Left lung (tissue), 10 donors: ENCODE measurements around the gene PLCB3. TPM values are rescaled to one million over a fixed set of nuclear protein-coding genes. Genes with fewer than 3 reads are reported as not detected.

ENCODE experiments used
- ATAC-seq: fragments of 200-7000 bp; cut with Tn5 transposase; one replicate; pipeline ENCODE4 v1.9.1; 2020; ENCODE audit warnings: moderate library complexity
- DNase-seq, 4 donors: peaks; one replicate each; pipeline ENCODE4 v3.0.0-alpha.2; 2013 to 2020
- H3K27ac ChIP-seq, 2 donors: fragments of 200-600 bp; sonication (generic) in 1 of 2; one replicate each; pipeline versions ENCODE4 v1.5.0 to v1.8.0; 2020 to 2021
- H3K27me3 ChIP-seq, 2 donors: fragments of 200-600 bp; sonication (generic) in 1 of 2; one replicate each; pipeline versions ENCODE4 v1.5.0 to v1.8.0; 2020 to 2021
- H3K36me3 ChIP-seq, 2 donors: fragments of 200-600 bp; sonication (generic) in 1 of 2; one replicate each; pipeline versions ENCODE4 v1.5.0 to v1.8.0; 2020 to 2021
- H3K4me1 ChIP-seq, 2 donors: fragments of 200-600 bp; one replicate each; pipeline ENCODE4 v1.8.0; 2021
- H3K4me3 ChIP-seq, 2 donors: fragments of 200-600 bp; sonication (generic) in 1 of 2; one replicate each; pipeline versions ENCODE4 v1.5.0 to v1.8.0; 2020 to 2021; ENCODE audit warnings: mild to moderate bottlenecking in 1 of 2
- H3K9me3 ChIP-seq, 2 donors: fragments of 200-600 bp; sonication (generic) in 1 of 2; one replicate each; pipeline versions ENCODE4 v1.5.0 to v1.8.0; 2020 to 2021
- intact Hi-C, 2 donors: fragments of 100-400 bp; cut with DNase I; formaldehyde crosslinking; loops; one replicate each; pipeline versions ENCODE4 v1.11.2 to v1.14.2; 2022
- polyA plus RNA-seq, 6 donors: library from polyadenylated mRNA; unstranded; fragments of 120-200 nt; gene quantifications; one replicate each; pipeline ENCODE4 v1.2.1, GENCODE V29; 2013; ENCODE audit not compliant: insufficient read length in 6 of 6
- total RNA-seq, 2 donors: library from RNA; stranded (reverse); fragmentation: NEBNext Ultra II Directional; extraction: Animal tissue kit (Norgen Biotek cat#: 25700); gene quantifications; one replicate each; pipeline ENCODE4 v1.2.1, GENCODE V29; 2021
- TF ChIP-seq, protein P1 (sequence below), 2 donors: fragments of 200-600 bp; sonication (generic) in 1 of 2; IDR thresholded peaks; one replicate each; pipeline versions ENCODE4 v1.5.0 to v1.8.0; 2021; ENCODE audit warnings: antibody characterized with exemption in 2 of 2
- donor health status: DM: no; HTN: yes; CAD: no.
- donor health status: DM: no; HTN: no; CAD: no.

Gene PLCB3
- total and polyA plus RNA-seq, 8 donors = 18.9 to 42.7 (median 21.9) TPM

DNA sequence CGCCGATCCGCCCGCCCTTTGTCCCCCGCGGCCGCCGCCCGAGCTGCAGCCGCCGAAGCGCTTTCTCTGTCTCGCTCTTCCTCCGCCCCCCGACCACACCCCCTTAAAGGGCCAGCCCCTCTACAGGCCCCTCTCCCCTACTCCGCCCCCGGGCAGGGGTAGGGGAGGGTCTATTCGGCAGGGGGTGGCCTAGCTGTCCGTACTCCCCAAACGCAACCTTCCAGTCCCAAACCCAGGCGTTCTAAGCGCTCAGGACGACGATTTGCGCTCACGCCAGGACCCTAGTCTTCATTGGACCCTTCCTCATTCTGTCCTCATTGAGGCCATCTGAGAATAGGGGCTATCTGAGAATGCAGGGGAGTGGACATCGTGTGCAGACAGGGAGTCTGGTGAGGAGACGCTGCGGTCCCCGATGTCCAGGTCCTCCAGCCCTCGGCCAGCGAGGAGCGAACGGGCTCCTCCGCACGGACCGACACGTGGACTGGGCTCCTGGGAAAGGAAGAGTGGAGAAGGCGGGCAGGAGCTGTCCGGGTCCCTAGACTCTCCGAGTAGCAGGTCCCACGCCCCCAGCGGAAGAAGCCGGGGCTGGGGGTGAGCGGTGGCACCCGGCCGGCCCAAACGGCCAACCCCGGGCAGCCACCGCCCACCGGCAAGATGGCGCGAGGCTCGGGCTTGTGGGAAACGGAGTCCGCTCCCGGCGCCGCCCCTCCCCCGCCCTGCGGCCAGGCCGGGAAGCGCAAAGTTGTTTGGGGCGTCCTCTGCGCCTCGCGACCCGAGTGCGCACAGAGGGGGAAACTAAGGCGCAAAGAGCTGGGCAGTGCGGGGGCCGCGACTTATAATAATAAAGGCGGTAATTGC lies 4.2 kb upstream of the PLCB3 start, which contains the start of gene PPP1R14B:
TSS of gene PPP1R14B (minus strand) at position 73 of the 858 bp plus-strand sequence. CDS start 270 bp downstream, outside the sequence.
- TF ChIP-seq, protein P1, sequence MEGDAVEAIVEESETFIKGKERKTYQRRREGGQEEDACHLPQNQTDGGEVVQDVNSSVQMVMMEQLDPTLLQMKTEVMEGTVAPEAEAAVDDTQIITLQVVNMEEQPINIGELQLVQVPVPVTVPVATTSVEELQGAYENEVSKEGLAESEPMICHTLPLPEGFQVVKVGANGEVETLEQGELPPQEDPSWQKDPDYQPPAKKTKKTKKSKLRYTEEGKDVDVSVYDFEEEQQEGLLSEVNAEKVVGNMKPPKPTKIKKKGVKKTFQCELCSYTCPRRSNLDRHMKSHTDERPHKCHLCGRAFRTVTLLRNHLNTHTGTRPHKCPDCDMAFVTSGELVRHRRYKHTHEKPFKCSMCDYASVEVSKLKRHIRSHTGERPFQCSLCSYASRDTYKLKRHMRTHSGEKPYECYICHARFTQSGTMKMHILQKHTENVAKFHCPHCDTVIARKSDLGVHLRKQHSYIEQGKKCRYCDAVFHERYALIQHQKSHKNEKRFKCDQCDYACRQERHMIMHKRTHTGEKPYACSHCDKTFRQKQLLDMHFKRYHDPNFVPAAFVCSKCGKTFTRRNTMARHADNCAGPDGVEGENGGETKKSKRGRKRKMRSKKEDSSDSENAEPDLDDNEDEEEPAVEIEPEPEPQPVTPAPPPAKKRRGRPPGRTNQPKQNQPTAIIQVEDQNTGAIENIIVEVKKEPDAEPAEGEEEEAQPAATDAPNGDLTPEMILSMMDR (IDR thresholded peaks at IDR 0.05) = no peak
- Histone ChIP-seq H3K9me3 (no peaks in the 10 kb centered on the region), H3K4me1 (peaks cover 18 to 64% of the 10 kb centered on the region in 2 donors), H3K27ac (peak within 1 kb of the TSS; percentile 84 to 90), H3K36me3 (peaks cover 0 to 20% of the 10 kb centered on the region in 2 donors), H3K27me3 (no peaks in the 10 kb centered on the region), H3K4me3 (peak within 1 kb of the TSS; percentile 72 to 77)
- DNase-seq = peak; percentile 77 to 96 (median 90)
- ATAC-seq = peak; percentile 78
- intact Hi-C loops = no loop called here

DNA sequence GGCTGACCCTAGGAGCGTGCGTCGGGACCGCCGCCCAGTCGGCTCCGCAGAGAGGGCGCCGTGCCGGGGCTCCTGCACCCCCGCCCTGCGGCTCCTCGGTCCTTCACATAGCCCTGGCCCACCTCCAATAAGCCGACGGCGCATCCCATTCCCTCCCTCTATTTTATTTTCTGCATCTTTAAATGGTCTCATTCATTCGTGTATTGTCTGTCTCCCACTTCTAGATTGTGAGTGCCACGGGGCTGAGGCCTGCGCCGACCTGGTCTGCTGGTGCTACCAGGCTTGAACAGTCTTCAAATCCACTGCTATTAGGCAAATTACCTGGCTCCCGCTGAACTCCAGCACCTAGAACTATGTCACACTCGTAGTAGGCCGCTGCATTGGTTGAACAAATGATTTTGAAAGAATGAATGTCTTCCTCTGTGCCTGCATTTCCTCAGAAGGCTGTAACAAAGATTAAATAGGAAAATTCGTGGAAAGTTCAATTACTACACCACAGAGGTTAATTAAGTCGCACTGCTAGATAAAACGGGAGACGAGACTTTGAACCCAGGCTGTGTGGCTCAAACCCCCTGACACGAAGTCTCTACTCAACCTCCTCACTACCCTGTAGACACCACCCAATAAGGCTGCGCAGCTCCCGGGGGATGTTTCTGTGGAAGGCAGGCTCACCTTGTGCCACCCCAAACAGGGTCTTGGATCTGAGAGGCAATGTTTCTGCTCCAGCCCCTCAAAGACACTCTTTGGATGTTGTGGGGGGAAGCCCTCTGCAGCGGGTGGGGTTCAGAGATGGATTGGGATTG lies 3.4 kb upstream of the PLCB3 start:
- intact Hi-C loops = no loop called here
- peak overlapping the region; percentile 56 to 77 for H3K4me3 ChIP-seq
- DNase-seq (no peak), ATAC-seq (peak; percentile 0)
- peak overlapping the region; percentile 84 to 90 for H3K27ac ChIP-seq
- TF ChIP-seq, protein P1 (IDR thresholded peaks at IDR 0.05) = no peak
- peaks cover 0 to 15% of the 10 kb centered on the region in 2 donors for H3K36me3 ChIP-seq
- H3K4me1 ChIP-seq = peaks cover 16 to 64% of the 10 kb centered on the region in 2 donors
- H3K27me3 ChIP-seq = no peaks in the 10 kb centered on the region
- no peaks in the 10 kb centered on the region for H3K9me3 ChIP-seq

DNA sequence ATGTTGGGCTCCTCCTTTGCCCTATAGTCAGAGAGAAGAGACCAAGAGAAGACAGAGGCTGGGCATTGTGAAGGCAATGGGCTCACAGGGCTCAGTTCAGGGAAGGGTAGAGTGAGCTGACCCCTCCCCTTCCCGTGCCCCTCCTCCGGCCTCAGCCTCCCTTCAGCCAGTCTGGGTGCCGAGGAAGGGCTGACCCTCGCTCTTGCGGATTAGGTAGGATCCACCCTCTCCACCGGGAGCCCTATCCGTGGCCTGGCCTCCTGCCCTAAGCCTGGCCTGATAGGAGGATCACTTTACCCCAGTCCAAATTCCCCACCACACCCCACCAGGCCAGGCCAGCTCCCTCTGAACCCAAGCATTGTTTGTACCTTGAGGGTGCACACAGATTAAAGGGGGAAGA lies 2.8 kb upstream of the PLCB3 start:
- ATAC-seq (no peak), DNase-seq (no peak)
- Histone ChIP-seq H3K36me3 (peaks cover 0 to 9% of the 10 kb centered on the region in 2 donors), H3K9me3 (no peaks in the 10 kb centered on the region), H3K4me3 (no peak overlapping the region), H3K27me3 (no peaks in the 10 kb centered on the region), H3K4me1 (peaks cover 14 to 64% of the 10 kb centered on the region in 2 donors), H3K27ac (no peak overlapping the region)
- TF ChIP-seq, protein P1 (IDR thresholded peaks at IDR 0.05) = no peak
- intact Hi-C loops = no loop called here

DNA sequence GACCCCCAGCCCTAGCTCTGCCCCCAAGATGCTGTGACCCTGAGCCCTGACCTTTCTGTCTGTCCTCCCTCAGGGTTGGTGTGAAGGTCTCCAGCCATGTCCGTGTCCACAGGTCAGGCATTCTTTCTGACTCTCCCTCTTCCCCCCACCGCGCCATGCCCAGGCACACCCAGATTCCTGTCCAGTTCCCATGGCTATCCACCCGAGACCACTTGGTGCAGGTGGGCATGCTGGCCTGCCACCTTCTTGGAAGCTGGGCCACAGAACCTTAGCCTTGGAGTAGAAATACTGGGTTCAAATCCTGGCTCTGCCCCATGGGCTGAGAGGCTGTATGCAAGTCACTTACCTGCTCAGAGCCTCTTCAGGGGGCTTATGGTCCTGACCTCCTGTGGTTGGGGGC lies 2.3 kb upstream of the PLCB3 start:
- Histone ChIP-seq H3K4me1 (peaks cover 14 to 64% of the 10 kb centered on the region in 2 donors), H3K27me3 (no peaks in the 10 kb centered on the region), H3K9me3 (no peaks in the 10 kb centered on the region), H3K4me3 (no peak overlapping the region), H3K36me3 (peaks cover 0 to 4% of the 10 kb centered on the region in 2 donors), H3K27ac (no peak overlapping the region)
- ATAC-seq (no peak), DNase-seq (no peak)
- intact Hi-C loops = no loop called here
- TF ChIP-seq, protein P1 (IDR thresholded peaks at IDR 0.05) = no peak
